Central memory CD4-positive, alpha-beta T cell (primary cell): ENCODE measurements around the gene CAMKMT.

Source experiments
- DNase-seq: peaks from one replicate; pipeline ENCODE4 v3.0.0; 2022

The CAMKMT gene

GRCh38 chr2:44751754-44752479 is 390.2 kb downstream of the CAMKMT start:
- DNase-seq = no peak

- no peak for DNase-seq
Measured at GRCh38 chr2:44752761-44753160, 391.0 kb downstream of the CAMKMT start.

- no peak for DNase-seq
Measured at GRCh38 chr2:44753552-44754285, 392.0 kb downstream of the CAMKMT start.

- DNase-seq = no peak
Measured at GRCh38 chr2:44758591-44758990, 396.8 kb downstream of the CAMKMT start.

GRCh38 chr2:44759823-44760222 is 398.1 kb downstream of the CAMKMT start:
- DNase-seq = no peak

- no peak for DNase-seq
Measured at GRCh38 chr2:44763275-44763782, 401.6 kb downstream of the CAMKMT start.

- DNase-seq = no peak
Measured at GRCh38 chr2:44766220-44766619, 404.5 kb downstream of the CAMKMT start.

- DNase-seq = no peak
Measured at GRCh38 chr2:44766777-44767176, 405.0 kb downstream of the CAMKMT start.

GRCh38 chr2:44767691-44768090 is 405.9 kb downstream of the CAMKMT start:
- DNase-seq = no peak

GRCh38 chr2:44768438-44769236 is 406.9 kb downstream of the CAMKMT start:
- DNase-seq = no peak

- no peak for DNase-seq
Measured at GRCh38 chr2:44769349-44770011, 407.7 kb downstream of the CAMKMT start.

GRCh38 chr2:44770221-44771195 is 408.8 kb downstream of the CAMKMT start:
- no peak for DNase-seq

- no peak for DNase-seq
Measured at GRCh38 chr2:44771522-44771921, 409.8 kb downstream of the CAMKMT start.

- no peak for DNase-seq
Measured at GRCh38 chr2:44772131-44772530, 410.4 kb downstream of the CAMKMT start.

GRCh38 chr2:44772669-44773378 is 411.1 kb downstream of the CAMKMT start:
- no peak for DNase-seq

GRCh38 chr2:44774826-44775492 is 413.2 kb downstream of the CAMKMT start:
- no peak for DNase-seq

- no peak for DNase-seq
Measured at GRCh38 chr2:44777036-44777435, 415.3 kb downstream of the CAMKMT start.

GRCh38 chr2:44777537-44777936 is 415.8 kb downstream of the CAMKMT start:
- no peak for DNase-seq

GRCh38 chr2:44778221-44778654 is 416.5 kb downstream of the CAMKMT start:
- DNase-seq = no peak
